Smooth muscle cell (in vitro differentiated cells): ENCODE measurements around the gene DMXL1. TPM values are rescaled to one million over a fixed set of nuclear protein-coding genes. Genes with fewer than 3 reads are reported as not detected.

Source experiments
- DNase-seq: peaks from one replicate; lab custom pipeline; 2025; ENCODE audit not compliant: unreplicated experiment; lab: John Stamatoyannopoulos, UW
- H2AFZ ChIP-seq: fragments of 200-600 bp; sonication (generic); 2 replicates; pipeline ENCODE4 v1.6.0; 2016; ENCODE audit warnings: antibody characterized with exemption, low read depth, mild to moderate bottlenecking
- H3F3A ChIP-seq: fragments of 200-600 bp; sonication (generic); 2 replicates; pipeline ENCODE4 v1.6.0; 2017; ENCODE audit warnings: antibody characterized with exemption, low read depth
- H3K27ac ChIP-seq: fragments of 200-600 bp; sonication (generic); 2 replicates; pipeline ENCODE4 v1.5.1; 2016; ENCODE audit warnings: low read depth, mild to moderate bottlenecking
- H3K27me3 ChIP-seq: fragments of 200-600 bp; sonication (generic); 2 replicates; pipeline ENCODE4 v1.6.1; 2016; ENCODE audit warnings: low read depth, mild to moderate bottlenecking
- H3K36me3 ChIP-seq: fragments of 200-600 bp; sonication (generic); 2 replicates; pipeline ENCODE4 v1.5.1; 2016; ENCODE audit warnings: low read depth
- H3K4me1 ChIP-seq: fragments of 200-600 bp; sonication (generic); 2 replicates; pipeline ENCODE4 v1.5.1; 2016; ENCODE audit warnings: low read depth
- H3K4me2 ChIP-seq: fragments of 200-600 bp; sonication (generic); 2 replicates; pipeline ENCODE4 v1.6.0; 2016; ENCODE audit warnings: mild to moderate bottlenecking
- H3K4me3 ChIP-seq: fragments of 200-600 bp; sonication (generic); 2 replicates; pipeline ENCODE4 v1.5.1; 2016; ENCODE audit warnings: mild to moderate bottlenecking
- H3K79me2 ChIP-seq: fragments of 200-600 bp; sonication (generic); 2 replicates; pipeline ENCODE4 v1.6.0; 2016; ENCODE audit warnings: low read depth, mild to moderate bottlenecking
- H3K9ac ChIP-seq: fragments of 200-600 bp; sonication (generic); 2 replicates; pipeline ENCODE4 v1.6.0; 2016; ENCODE audit warnings: low read depth
- H3K9me3 ChIP-seq: fragments of 200-600 bp; sonication (generic); replicated peaks from 2 replicates; pipeline ENCODE4 v1.5.1; 2016; ENCODE audit warnings: low read depth
- H4K20me1 ChIP-seq: fragments of 200-600 bp; sonication (generic); 2 replicates; pipeline ENCODE4 v1.6.0; 2016; ENCODE audit warnings: low read depth
- CTCF ChIP-seq: fragments of 200-600 bp; sonication (generic); IDR thresholded peaks from 2 replicates; pipeline ENCODE4 v1.5.1; 2017; ENCODE audit warnings: borderline replicate concordance, mild to moderate bottlenecking, antibody characterized with exemption; ENCODE audit not compliant: insufficient read depth, poor library complexity, severe bottlenecking
- WGBS: methylation state at CpG from one replicate; pipeline ENCODE4 v1.1.7; 2016; ENCODE audit warnings: low lambda C conversion rate; 5-methylcytosine and 5-hydroxymethylcytosine counted together
- polyA plus RNA-seq: library from polyadenylated mRNA; unstranded; fragments of >200 nt; fragmentation: Nextera tagmentation; extraction: Ambion mirVana; gene quantifications from 2 replicates; pipeline ENCODE4 v1.2.1, GENCODE V29; 2016
- total RNA-seq: library from RNA; depleted of rRNA; stranded (reverse); fragments of >200 nt; gene quantifications from 2 replicates; pipeline ENCODE4 v1.2.3, GENCODE V29; 2014

Gene DMXL1
- total and polyA plus RNA-seq, 2 experiments from 2014 or later = 9.6 to 76.0 TPM

- Histone ChIP-seq H3K27me3 (no peaks in the 10 kb centered on the region), H3F3A (no peaks in the 10 kb centered on the region), H4K20me1 (no peaks in the 10 kb centered on the region), H3K9ac (no peak overlapping the region), H3K9me3 (no peaks in the 10 kb centered on the region), H3K4me1 (no peaks in the 10 kb centered on the region), H2AFZ (no peak overlapping the region), H3K4me2 (no peak overlapping the region), H3K4me3 (no peak overlapping the region), H3K79me2 (no peaks in the 10 kb centered on the region), H3K27ac (no peak overlapping the region), H3K36me3 (no peaks in the 10 kb centered on the region)
- DNase-seq = no peak
- WGBS = 96% methylated on average over 16 of the region's 16 CpGs
- no peak for TF ChIP-seq CTCF
Measured at GRCh38 chr5:119037496-119038215, 33.2 kb upstream of the DMXL1 start.

- no peak overlapping the region for H3K4me2 ChIP-seq
Measured at GRCh38 chr5:119048246-119048645, 22.6 kb upstream of the DMXL1 start.

GRCh38 chr5:119049824-119050449 is 20.9 kb upstream of the DMXL1 start:
- H3K27ac ChIP-seq = no peak overlapping the region
- no peaks in the 10 kb centered on the region for H3K9me3 ChIP-seq
- H3K36me3 ChIP-seq = no peaks in the 10 kb centered on the region
- peak overlapping the region; percentile 16 for H2AFZ ChIP-seq
- no peaks in the 10 kb centered on the region for H3K27me3 ChIP-seq
- H3K9ac ChIP-seq = no peak overlapping the region
- no peak for TF ChIP-seq CTCF
- H3K4me2 ChIP-seq = no peak overlapping the region
- H3K4me1 ChIP-seq = no peaks in the 10 kb centered on the region
- H3K79me2 ChIP-seq = no peaks in the 10 kb centered on the region
- H3F3A ChIP-seq = no peaks in the 10 kb centered on the region
- no peak for DNase-seq
- H4K20me1 ChIP-seq = no peaks in the 10 kb centered on the region
- WGBS = 68% methylated on average over 7 of the region's 7 CpGs
- H3K4me3 ChIP-seq = no peak overlapping the region

More at GRCh38 chr5:119048246-119048645, 22.6 kb upstream of the DMXL1 start:
- Histone ChIP-seq H3K36me3 (no peaks in the 10 kb centered on the region), H3F3A (no peaks in the 10 kb centered on the region), H3K79me2 (no peaks in the 10 kb centered on the region), H3K4me3 (no peak overlapping the region), H3K27me3 (no peaks in the 10 kb centered on the region), H3K27ac (no peak overlapping the region), H3K9ac (no peak overlapping the region), H4K20me1 (no peaks in the 10 kb centered on the region), H2AFZ (no peak overlapping the region), H3K4me1 (no peaks in the 10 kb centered on the region), H3K9me3 (no peaks in the 10 kb centered on the region)
- 88% methylated on average over 2 of the region's 2 CpGs for WGBS
- DNase-seq = no peak
- no peak for TF ChIP-seq CTCF
